NCI-H1105 treated with DMSO at 0.1 percent for 48 hours (cell line): Measurements from ENCODE around the gene LRRC3B.
"Not testable (repeated sequence)": the region's sequence is repeated elsewhere in the genome, so short reads cannot be mapped to it uniquely, and the experiment has no call there.

ENCODE experiments used
- DNase-seq: peaks from one replicate; lab custom pipeline; 2025; lab: John Stamatoyannopoulos, UW

Gene LRRC3B

GRCh38 chr3:26622621-26623418, at the start of gene LRRC3B:
LRRC3B (plus strand) TSS chr3:26622772; CDS start chr3:26709673, 86,901 bp downstream.
- DNase-seq = peak; percentile 42

GRCh38 chr3:26574766-26575165, 47.8 kb upstream of the LRRC3B start:
- DNase-seq = peak; percentile 2

DNA sequence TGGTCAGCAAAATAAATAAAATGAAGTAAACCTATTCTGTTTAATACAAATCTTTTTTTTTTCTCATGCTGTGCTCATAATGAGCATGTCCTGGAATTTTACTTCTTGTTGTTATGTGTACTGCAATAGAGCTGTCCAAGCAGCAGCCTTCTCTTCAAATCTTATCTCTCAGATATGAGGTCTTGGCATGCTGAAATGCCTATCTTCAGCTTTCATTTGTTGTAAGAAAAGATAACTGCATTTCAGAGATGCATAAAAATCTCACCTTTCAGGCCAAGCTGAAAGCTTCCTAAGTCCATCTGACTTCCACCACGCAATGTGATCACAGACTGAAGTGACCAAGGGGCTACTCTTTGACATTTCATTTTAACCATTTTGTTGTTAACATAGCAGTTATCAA, 43.5 kb upstream of the LRRC3B start:
- DNase-seq = no peak

DNA sequence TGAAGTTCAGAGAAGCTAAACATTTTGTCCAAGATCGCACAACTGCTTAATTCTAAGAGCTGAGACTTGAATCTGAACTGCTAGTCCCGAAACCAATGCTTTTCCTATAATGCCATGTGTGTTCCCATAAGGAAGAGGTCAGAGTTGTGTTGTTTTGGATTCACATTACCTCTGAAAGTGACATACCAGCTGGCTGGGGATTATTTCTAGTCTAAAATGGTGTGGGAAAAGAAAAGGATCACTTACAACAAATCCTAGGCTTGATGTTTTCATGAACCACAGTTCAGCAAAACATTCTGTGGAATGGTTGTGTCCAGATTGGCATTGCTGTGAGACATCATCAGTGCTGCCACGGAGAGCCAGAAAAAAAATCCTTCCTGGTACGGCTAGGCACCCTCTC, 35.0 kb upstream of the LRRC3B start:
- no peak for DNase-seq

DNA sequence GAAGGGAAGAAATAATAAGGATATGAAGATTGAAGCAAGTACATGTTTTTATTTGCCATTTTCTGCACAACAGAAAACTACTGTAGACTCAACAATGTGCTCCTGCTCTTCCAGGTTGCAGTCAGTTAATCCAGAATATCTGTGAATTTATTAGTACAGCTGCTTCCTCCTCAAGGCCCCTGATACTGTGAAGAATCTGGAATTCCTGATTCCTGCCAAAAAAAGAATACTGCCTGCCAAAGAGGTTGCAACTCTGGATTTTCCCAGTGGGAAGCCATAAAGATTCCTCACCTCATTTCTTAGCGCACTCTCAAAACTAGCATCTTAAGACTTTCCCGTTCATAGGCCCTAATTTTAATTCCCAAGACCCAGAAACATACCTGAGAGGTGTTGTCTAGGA, 33.6 kb upstream of the LRRC3B start:
- DNase-seq = no peak

DNA sequence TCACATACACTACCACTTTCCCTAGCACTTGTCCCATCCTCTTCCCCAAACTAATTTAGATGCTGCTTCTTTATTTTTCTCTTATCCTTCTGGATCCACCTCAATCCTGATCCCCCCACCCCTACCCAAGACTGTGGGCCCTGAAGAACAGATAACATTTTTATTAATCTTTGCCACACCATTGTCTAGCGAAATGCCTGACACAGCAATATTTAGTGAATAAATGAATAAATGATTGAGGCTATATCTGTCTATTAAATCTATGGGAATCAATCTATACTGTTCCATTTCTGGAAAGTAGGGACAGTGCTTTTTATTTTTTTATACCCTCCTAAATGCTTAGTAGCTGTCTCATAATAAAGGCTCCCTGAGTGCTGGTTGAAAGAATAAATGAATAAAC, 32.9 kb upstream of the LRRC3B start:
- DNase-seq = no peak

- no peak for DNase-seq
These were observed 31.6 kb upstream of the LRRC3B start for GRCh38 chr3:26590919-26591484.

- DNase-seq = no peak
These were observed 30.6 kb upstream of the LRRC3B start for GRCh38 chr3:26591926-26592325.

DNA sequence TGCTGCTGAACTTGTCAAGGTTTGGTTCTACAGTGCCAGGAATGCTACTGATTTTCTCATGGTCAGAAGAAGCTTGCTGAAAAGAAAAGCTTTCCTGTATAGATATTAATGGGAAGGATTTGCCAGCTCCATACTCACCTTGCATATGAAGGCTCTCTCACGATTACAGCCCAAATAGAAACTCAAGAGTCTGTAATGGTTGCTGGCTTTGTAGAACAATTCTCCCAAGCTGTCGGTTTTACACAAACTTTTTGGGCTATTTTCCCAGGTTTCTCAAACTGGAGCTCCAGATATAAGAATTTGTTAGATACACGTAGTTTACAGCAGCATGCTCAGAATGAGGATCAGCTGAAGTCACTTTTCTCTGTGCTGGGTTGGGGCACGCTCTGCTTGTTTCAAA, 30.1 kb upstream of the LRRC3B start:
- DNase-seq = no peak

GRCh38 chr3:26596335-26596734, 26.2 kb upstream of the LRRC3B start:
- DNase-seq = no peak

- DNase-seq = not testable (repeated sequence)
These were observed 19.3 kb upstream of the LRRC3B start for GRCh38 chr3:26603311-26603710.

DNA sequence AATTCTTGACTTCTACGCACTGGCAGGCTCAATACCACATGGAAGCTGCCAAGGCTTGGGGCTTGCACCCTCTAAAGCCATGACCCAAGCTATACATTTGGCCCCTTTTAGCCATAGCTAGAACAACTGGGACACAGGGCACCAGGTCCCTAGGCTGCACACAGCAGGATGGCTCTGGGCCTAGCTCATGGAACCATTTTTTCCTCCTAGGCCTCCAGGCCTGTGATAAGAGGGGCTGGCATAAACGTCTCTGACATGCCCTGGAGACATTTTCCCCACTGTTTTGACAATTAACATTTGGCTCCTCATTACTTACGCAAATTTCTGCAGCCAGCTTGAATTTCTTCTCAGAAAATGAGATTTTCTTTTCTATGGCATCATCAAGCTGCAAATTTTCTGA, 18.8 kb upstream of the LRRC3B start:
- not testable (repeated sequence) for DNase-seq

GRCh38 chr3:26614006-26614685, 8.4 kb upstream of the LRRC3B start:
- DNase-seq = no peak

GRCh38 chr3:26621176-26621575, 1.4 kb upstream of the LRRC3B start:
- no peak for DNase-seq

- no peak for DNase-seq
These were observed 509 bp upstream of the LRRC3B start for GRCh38 chr3:26621906-26622620.

DNA sequence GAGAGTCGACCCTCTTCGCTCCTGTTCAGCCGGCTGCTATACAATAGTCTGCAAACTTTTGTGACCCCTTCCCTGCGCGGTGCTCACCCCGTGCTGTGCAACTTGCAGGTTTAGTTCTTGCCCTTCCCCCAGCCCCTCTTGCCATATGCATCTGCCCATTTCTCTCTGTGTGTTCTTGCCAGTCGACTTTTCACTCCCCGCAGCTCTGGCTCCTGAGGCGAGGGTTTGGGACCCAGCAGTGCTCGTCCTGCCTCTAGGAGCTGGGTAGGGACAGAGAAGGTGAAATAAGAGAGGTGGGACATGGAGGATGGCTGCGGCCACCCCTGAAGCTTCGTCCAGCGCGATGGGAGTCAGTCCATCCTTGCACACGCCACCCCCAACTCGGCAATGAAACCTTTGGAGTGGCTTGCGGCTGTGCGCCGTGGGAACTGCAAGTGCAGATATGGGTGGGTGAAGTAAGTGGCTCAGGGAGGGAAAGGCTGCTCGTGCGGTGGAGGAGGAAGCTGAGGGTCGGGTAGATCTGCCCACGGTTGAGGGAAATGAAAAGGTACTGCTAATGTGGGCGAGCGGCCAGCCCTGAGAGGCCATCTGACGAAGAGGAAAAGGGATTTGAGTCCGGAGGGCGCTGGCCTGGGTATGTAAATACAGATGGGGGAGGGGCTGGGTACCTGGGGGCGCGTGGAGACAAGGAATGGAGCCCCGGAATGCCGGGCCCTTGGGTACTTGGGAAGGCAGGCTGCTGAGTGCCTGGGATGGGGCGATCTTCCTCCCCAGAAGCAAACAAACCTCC, 1.0 kb downstream of the LRRC3B start:
- DNase-seq = no peak

DNA sequence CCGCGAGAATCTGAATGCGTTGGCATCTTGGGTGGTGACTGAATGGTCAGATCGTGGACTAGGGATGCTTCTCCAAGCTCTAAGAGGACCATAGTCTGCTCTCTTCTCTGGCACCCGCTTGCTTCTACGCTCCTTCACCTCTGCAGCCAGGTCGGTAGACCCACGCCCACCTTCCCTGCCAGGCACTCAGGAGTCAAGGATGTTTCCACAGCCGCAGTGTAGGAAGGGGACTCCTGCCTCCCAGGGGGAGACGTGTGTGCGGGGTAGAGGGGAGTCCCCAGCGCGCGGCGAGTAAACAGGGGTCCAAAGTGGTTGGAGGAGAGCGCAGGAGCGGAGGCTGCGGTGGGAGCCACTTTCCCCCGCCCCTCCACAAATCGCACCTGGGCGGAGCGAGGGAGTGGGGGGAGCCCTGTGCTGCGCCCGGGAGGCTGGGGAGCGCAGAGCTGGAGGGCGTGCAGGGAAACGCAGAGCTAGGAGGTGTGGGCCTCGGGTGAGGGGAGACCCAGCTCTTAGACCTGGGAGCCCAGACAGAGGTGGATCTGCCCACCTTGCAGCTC, 1.7 kb downstream of the LRRC3B start:
- DNase-seq = no peak

DNA sequence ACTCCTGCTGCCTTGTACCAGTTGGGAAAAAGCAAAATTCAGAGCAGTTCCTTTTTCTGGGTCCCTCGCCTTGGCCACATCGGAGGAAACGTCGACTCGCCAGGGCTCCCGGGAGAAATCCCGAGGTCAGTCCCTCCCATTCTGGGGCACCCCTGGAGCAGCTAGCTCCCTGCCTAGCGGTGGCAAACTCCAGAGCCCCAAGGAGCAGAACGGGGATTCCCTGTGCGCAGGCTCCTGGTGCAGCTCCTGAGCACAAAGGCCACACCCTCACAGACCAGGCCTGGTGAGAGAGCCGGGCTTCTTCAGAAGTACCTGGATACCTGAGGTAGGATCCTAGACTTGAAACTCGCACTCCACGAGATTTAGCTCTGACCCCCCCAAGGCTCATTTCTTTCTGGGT, 2.6 kb downstream of the LRRC3B start:
- DNase-seq = no peak

GRCh38 chr3:26627080-26627479, 4.5 kb downstream of the LRRC3B start:
- no peak for DNase-seq

- DNase-seq = no peak
These were observed 6.3 kb downstream of the LRRC3B start for GRCh38 chr3:26628915-26629314.

- DNase-seq = no peak
These were observed 8.3 kb downstream of the LRRC3B start for GRCh38 chr3:26630669-26631389.
